ENCODE measurements around the gene CSNK2A2.
A peak's percentile ranks its signal among the peaks of the same experiment; 100 is the strongest.

CSNK2A2 gene

DNA sequence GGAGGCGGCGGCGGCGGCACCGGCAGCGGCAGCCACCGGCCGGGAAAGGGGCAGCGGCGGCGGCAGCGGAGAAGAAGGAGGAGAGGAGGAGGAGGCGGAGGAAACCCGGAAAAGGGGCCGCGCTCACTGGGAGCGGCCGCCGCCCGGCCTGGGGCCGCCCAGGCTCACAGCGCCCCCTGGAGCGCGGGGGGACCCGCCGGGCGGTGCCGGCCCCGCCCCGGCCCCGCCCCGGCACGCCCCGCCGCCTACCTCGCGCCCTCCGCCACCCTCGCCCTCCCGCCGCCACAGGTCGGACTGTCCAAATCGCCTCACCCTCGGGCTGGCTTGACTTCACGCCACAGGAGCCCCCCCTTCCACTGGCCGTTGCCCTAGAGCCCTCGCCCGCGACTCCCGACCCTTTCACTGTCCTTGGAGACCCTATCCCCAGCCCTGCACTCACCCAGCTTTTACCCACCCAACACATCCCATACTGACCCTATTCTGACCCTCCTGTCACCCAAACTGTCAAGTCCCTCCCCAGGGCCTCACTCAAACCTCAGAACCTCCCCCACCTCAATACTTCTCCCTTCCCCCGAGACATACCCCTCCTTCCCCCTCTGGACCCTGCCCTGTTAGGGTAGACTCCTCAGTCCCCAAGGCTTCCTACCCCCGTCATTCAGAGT lies at the start of gene CSNK2A2:
Gene CSNK2A2 (minus strand): TSS at position 85 of the 662 bp plus-strand sequence. CDS start 370 bp downstream, outside the sequence.
- DNase-seq: peak; percentile 82

DNA sequence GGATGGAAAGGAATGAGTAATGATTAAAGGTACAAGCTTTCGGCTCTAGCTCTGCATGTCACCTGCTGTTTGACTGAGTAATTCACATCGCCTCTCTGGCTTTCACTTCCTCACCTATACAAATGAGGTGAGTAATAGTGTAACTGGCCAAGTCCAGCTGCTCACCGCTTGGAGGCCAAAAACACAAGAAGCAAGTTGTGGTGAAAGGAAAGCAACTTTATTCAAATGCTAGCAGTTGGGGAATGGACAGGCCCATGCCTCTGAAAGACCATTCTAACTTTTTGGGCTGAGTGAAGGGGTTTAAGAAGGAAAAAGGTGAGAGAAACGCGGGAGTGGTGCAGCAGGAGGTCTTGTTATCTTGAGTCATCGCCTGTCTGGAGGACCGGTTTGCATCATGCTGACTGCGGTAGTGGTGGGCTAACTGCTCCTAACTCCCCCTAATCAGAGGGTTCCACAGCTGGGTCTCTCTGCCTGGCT lies 45.7 kb upstream of the CSNK2A2 start:
- DNase-seq: no peak

DNA sequence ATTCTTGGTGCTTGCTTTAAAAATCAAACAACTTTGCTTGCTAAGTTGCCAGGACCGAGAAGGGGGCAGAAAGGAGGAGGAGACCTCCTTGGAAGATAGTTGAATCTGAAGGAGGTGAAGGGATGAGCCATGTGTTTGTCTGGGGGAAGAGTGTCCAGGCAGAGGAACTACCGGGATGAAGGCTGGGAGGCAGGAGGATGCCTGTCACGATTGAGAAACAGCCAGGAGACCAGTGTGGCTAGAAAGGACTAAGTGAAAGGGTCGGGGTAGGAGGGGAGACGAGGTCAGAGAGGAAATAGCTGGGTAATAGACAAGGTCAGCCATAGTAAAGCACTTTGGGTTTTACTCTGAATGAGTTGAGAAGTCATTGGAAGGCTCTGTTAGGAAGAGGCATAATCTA lies 38.9 kb upstream of the CSNK2A2 start:
- DNase-seq: no peak

DNA sequence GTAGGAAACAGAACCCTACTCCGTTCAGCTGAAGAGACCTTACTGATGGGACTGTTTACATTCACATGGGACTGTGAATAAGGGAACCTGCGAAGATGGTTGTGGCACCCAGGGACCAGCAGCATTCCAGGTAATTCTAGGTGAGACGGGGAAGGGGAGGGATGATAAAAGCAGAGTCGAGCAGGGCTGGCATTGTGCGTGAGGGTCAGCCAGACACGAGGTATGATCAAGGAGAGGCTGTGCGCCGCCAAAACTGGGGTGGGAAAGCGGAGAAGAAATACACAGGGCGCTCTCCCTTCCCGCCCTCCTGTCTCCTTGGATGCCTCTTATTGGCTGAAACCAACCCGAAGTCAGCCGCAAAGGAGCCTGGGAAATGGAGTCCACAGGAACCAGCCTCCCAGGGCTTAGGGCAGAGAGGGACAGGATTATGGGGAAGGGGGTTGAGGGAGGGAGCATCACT lies 38.4 kb upstream of the CSNK2A2 start:
- DNase-seq: peak; percentile 74

DNA sequence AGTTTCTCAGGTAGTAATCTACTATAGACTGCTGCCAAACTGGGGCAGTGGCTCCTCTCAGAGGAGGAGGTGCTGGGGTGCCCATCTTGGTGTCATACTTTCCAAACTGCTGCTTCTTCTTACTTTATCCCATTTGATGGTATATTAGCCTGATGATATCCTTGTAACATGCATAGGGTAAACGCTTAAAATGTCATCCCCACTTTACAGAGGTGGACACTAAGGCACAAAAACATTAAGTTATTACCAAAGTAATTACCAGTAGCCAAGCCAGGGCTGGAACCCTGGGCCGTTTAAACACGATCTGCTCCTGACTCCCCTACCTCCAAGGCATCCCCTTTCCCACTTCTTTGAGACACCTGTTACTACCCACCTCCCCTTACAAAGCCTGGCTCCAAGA lies 37.8 kb upstream of the CSNK2A2 start:
- no peak for DNase-seq

DNA sequence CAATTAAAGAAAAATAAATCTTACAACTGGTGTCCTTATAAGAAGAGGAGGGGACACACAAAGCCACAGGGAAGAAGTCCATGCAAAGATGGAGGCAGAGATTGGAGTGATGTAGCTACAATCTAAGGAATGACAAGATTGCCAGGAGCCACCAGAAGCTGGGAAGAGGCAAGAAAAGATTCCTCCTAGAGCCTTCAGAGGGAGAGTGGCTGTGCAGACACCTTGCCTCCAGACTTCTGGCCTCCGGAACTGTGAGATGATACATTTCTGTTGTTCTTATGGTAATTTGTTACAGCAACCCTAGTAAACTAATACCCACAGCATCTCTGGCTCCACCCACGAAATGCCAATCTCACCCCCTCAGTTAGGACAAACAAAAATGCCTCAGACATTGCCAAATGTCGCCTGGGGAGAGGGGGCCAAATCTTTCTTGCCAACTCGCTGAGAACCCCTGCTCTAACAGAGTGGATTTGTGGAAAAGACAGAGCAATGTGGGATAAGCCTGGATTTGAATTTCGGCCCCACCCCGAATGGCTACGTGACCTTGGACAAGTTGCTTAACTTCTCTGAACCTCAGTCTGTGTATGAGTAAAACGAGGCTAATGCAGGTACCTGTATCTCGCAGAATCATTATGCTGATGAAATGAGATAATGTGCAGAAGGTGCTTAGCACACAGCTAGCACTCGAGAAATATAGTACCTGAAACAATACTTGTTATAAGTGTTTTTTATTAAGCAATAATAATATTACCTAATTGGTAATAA lies 37.1 kb upstream of the CSNK2A2 start:
- DNase-seq: no peak

DNA sequence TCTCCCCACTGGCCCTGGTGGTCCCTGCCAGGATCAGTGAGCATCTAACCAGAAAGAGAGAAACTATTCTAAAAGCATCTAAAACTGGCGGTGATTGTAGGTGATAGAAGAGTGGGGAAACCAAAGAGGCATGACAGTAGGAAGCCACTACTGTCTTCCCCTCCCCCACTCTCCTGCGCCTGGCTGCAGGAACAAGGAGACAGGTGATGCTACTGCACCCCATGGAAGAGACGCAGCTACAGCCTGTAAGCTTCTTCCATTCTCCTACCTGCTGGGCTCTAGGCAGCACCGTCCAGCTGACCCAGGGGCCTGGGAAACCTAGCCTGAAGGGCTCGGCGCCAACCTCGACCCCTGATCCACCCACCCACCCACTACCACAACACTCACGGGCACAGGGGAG lies 32.4 kb upstream of the CSNK2A2 start:
- DNase-seq: no peak

DNA sequence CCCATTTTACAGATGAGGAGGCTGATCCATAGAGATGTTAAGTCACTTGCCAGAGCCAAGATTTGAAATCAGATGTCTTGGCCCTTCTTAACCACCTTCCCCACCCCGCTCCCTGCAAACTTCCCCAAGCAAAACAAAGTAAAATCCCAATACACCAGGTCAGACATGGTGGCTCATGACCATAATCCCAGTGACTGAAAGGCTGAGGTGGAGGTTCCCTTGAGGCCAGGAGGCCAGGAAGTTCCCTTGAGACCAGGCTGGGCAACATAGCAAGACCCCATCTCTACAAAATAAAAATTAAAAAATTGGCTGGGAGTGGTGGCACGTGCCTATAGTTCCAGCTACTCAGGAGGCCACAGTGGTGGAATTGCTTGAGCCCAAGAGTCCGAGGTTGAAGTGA lies 28.9 kb upstream of the CSNK2A2 start:
- no peak for DNase-seq

DNA sequence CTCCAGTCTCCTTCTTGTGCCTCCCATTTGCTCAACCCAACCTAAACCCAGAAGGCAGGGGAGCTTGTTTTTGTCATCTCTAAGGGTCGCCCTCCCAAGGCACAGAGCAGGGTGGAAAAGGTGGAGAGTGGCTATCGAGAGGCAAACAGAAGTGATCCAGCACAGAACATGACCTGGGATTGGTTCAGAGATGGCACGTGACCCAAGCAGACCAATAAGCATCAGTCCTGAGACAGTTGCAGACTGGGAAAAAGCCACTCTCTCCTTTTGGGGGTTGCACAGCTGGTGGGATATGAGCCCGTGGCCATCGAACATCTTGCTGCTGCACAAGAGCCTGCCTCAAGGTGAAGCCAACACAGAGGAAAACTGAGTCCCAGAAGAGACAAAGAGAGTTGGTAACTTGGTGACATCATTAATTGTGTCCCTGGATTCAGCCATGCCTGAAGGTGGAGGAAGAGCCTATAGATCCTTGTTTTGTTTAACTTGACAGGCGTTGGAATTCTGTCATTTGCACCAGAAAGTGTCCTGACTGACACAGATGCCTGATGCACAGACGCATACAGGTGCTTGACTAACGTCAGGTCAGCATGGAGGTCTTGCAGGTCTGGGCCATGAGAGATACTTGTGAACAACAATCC lies 28.2 kb upstream of the CSNK2A2 start:
- no peak for DNase-seq

DNA sequence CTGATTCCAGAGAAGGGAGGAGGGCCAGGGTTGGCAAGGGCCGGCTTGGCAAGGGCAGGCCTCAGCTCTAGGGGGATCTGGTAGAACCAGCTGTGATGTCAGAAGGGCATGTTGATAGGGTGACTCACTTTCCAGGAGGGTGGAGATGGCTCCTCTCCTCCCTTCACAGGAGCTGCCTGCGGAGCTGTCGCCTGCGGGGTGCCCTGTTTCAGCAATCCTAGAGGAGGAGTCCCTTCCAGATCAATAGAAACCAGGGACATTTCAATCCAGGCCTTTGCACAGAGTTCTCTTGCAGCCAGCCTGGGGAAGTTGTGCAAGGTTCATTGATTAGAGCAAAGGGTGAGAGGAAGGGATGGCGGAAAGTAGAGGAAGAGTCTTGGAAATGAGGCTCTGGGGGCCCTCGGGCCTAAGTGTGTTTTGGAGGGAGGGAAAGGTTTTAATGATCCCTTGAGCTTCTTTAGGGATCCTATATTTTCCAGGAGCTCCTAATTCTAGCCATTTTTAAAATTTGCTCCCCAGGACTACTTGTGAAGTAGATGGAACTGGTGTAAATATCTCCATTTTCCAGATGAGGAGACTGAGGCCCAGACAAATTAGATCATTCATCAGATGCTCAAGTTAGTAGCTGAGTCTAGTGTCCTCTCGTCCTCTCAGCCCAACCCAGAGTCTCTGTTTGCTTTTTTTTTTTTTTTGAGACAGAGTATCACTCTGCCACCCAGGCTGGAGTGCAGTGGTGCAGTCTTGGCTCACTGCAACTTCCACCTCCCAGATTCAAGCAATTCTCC lies 24.8 kb upstream of the CSNK2A2 start:
- no peak for DNase-seq

DNA sequence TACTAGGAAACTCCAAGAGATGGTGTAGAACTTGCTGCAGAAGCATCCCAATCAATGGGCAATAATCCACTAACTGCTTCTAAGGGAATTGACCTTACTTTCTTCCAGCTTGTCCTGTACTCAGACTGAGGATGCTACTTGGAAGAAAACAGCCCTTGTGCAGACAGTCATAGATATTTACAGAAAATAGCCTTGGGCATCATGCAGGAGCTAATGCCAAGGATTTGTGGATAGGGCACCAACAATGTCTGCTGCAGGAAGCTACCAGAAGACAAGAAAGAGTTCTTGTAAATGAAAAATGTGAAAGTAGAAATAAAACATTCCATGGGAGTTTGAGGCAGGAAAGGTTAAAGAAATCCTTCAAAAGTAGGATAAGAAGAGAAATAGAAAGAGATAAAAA lies 21.5 kb upstream of the CSNK2A2 start:
- DNase-seq: no peak

DNA sequence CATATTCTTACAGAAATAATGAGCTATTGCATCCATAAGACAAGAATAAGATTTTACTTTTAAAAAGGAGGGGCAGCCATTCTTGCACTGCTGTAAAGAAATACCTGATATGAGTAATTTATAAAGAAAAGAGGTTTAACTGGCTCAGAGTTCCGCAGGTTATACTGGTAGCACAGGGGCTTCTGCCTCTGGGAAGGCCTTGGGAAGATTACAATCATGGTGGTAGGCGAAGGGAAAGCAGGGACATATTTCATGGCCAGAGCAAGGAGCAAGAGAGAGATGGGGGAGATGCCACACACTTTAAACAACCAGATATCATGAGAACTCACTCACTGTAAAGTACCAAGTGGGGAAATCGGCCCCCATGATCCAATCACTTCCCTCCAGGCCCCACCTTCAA lies 20.9 kb upstream of the CSNK2A2 start:
- no peak for DNase-seq

DNA sequence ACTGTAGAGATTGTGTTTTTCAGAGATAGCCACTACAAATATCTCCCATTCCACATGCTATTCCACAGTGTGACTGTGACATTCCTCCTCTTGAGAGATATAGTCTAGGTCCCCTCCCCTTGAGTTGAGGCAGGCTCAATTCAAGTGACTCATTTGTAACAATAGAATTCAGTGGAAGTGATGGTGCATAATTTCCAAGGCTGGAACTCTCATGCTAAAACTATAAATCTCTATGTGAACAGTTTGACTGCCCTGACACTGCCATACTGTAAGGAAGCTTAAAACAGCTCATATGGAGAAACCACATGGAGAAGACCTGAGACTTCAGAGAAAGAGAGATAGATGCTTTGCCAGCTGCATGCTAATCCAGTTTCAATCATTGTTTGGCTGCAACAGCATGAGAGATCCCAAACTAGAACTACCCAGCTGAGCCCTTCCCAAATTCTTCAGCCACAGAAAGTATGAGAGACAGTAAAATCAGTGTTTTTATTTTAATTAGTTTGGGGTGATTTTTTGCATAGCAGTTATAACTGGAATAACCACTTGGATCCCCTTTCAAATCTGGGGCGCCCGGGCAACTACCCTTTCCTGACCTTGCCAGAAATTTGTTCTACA lies 19.5 kb upstream of the CSNK2A2 start:
- DNase-seq: no peak

DNA sequence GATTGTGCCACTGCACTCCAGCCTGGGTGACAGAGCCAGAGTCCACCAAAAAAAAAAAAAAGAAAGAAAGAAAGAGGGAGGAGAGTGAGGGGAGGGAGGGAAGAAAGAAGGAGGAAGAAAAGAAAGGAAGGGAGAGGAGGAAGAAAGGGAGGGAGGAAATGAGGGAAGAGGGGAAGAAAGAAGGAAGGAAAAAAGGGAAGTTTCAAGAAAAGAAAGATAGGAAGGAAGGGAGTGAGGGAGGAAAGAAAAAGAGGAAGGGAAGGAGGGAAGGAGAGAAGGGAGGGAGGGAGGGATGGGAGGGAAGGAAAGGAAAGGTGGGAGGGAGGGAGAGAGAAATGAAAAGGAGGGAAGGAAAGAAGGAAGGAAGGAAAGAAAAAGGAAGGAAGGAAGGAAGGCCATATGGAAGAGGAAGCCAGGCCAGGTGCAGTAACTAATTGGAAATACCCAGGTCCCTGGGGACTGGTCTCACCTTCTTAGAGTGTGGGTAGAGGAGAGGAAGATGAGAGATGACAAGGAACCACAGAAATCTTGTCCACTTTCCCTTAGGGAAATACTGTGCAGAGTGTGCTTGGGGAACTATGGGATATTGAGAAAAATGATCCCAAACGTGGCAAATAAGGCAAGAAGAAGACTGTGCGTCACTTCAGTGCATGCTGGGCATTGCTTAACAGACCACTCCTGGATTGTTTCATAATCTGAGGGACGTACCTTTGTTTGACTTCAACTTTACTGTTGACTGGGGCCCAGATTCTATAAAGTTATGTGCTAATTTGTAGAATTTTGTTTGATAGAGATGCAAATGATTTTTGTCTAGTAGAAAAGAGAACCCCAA lies 15.1 kb upstream of the CSNK2A2 start:
- no peak for DNase-seq

DNA sequence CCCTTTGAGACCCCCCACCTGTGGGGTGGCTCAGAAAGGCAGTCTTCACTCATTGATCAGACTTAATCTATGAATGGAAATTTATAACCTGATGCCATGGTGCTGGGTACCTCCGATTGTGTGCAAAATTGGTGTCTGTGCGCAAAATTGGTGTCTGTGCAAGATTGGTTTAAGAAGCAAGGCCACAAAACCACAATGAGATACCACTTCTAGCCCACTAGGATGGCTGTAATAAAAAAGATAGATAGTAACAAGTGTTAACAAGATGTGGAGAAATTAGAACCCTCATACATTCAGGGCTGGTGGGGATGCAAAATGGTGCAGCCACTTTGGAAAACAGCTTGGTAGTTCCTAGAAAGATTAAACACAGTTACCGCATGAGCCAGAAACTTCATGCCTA lies 13.9 kb upstream of the CSNK2A2 start:
- no peak for DNase-seq

DNA sequence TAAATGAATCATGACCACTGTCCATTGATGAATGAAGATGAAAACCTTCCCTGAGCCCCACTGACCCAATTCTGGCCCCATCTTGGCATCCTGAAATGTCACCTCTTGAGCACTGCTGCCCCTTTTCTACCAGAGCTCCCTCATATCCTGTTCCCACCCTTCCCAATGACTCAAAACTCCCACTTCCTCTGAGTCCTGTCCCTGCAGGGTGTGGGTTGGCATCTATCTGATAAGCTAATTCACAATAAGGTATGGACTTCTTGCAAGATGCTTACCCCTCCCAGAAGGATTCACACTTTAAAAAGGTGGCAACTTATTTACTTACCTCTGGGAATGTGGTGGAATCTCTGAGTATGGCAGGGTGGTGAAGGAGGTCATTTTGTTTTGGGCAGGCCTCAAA lies 13.3 kb upstream of the CSNK2A2 start:
- no peak for DNase-seq

DNA sequence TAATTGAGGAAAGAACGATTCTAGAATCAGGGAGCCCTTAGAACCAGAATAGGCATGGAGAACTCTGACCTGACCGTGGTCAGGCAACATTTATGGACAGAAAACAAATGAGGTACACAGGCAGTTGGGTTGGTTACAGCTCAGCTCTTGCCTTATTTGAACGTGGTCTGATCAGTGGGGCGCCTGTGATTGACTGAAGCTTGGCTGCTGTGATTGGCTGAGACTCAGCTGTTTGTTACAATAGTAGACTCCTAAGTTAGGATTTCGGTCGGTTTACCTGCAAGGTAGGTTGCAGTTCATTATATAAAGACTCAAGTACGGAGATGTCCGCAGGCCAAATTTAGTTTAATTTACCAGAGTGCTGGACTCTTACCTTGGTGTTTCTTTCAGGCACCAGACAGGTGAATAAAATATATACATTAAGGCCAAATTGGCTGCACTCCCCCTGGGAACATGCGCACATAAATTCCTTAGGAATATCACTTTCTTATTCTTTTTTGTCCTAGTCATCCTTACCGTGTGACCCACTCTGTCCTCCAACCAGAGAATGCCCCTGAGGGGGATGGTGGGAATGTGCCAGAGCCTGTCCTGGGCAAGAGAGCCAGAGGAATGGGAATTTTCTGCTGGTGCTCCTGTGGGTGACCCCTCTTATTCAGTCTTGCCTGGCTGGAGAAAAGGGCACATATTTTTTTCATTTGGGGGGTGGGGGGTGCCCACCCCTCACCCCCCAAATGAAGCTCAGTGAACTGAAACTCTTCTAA lies 7.5 kb upstream of the CSNK2A2 start:
- DNase-seq: no peak

DNA sequence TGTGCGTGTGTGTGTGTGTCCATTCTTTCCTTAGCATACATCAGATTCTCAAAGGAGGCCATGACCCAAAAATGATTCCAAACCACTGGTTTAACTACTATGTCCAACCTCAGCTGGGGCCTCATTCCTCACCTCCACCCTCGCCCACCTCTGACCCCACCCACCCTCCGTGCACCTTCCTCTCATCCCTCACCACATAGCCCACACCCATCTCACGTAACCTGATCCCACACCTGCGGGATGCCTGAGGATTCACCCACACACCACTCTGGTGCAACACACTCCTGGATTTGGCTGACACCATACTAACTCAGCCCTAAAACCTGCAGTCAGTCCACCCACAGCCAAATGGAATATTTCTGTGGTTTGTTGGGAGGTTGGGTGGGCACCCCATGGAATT lies 3.3 kb upstream of the CSNK2A2 start:
- DNase-seq: no peak

DNA sequence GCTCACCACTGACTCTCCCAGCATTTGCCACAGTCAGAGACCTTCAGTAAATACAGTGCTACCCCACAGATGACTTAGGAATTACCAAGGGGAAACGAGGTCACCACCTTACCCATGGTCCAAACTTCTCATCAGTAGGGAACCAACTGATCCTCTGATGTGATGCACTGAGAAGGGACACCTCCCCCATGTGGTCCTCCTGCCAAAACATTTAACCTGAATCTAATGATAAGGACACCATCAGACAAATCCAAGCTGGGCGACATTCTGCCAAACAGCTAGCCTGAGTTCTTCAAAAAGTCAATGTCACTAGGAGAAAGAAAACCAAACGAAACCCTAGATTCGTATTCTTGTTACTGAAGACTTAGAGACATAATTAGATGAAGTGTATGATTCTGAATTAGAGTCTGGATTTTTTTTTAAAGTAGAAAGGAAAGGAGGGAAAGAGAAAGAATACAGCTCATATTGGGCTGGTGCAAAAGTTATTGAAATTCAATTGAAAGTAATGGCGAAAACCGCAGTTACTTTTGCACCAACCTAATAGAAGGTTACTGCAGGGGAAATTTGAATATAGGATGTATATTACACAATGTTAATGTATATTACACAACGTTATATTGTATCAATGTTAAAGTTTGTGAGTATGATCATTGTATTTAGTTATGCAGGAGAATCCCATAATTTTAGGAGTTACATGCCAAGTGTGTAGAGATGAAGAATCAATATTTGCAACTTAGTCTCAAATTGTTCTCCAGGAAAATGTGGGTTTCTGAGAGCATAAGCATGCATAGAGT lies 2.3 kb upstream of the CSNK2A2 start:
- DNase-seq: no peak

DNA sequence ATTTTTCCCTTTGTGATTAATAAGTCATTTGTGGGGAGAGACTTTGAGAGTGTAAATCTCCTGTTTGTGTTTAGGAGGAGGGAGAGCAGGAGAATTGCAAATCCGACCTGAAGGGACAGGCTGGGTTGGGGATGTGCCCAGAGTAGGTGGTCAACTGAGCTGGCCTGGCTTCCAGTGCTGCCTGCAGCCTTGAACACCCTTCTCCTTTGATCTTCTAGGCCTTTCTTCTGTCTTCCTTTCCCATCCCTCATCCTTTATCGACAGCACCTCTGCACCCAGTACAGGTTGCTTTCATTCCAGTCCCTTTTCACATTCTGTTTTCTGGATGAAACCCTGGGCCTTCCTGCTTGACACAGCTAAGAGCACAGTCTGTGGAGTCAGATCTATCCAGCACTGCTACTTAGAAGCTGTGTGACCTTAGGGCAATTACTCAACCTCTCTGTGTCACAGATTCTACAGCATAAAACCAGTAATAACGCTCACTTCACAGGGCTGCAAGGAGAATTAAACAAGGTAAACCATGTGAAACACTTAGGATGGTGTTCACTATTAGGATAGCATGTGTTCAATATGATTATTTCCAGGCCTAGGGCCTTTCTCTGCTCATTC lies 1.0 kb upstream of the CSNK2A2 start:
- no peak for DNase-seq
